GM12892 (cell line): ENCODE data around the gene PVALB.
"Not testable (repeated sequence)": the region's sequence is repeated elsewhere in the genome, so short reads cannot be mapped to it uniquely, and the experiment has no call there.

Experiments
- DNase-seq: peaks from one replicate; pipeline ENCODE4 v3.0.0; 2011; ENCODE audit not compliant: insufficient read length
- FAIRE-seq: peaks from 2 replicates; lab custom pipeline; 2011; peaks lifted over from hg19 to GRCh38; lab: Jason Lieb, UNC
- POLR2A ChIP-seq: IDR thresholded peaks from 2 replicates; pipeline ENCODE4 v1.6.1; 2011; ENCODE audit warnings: low read depth, low read length, control low read depth
- POLR2AphosphoS5 ChIP-seq: IDR thresholded peaks from 2 replicates; pipeline ENCODE4 v1.6.1; 2011; ENCODE audit warnings: low read depth, low read length, control low read depth
- TAF1 ChIP-seq: IDR thresholded peaks from 2 replicates; pipeline ENCODE4 v1.6.1; 2011; ENCODE audit warnings: low read depth, mild to moderate bottlenecking, control low read depth, low read length, borderline replicate concordance

The PVALB gene

DNA sequence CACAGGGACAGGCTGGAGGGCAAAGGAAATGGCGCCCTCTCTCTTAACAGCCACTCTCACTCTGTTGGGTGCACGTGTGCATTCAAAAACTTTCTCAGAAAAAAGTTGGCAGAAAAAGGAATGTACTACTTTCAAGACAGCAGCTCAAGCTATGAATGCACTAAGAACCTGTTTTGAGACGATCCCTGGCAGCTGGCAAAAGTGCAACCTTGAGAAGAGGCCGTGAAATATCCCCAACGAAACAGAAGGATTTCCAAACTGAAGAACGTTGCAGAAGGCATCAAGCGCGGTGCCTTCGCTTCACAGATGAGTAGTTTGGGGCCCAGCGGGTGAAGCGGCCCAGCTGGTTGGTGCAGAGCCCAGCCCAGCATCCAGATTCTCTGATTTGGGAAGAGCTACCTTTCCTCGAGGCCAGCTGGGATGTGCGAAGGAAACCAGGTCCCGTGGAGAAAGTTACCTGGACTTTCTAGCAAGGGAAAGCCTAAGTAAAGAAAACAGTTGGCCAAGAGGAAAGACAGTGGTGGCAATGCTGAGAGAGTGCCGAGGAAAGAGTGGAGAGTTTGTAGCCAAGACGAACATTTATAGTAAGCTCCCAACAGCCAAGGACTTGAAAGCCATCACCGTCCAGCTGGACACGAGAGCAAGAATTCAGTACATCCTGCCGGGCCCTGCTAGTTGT, 57.2 kb downstream of the PVALB start:
- FAIRE-seq (no peak), DNase-seq (no peak)
- TF ChIP-seq POLR2A, result no peak
- no peak for TF ChIP-seq POLR2AphosphoS5
- no peak for TF ChIP-seq TAF1

DNA sequence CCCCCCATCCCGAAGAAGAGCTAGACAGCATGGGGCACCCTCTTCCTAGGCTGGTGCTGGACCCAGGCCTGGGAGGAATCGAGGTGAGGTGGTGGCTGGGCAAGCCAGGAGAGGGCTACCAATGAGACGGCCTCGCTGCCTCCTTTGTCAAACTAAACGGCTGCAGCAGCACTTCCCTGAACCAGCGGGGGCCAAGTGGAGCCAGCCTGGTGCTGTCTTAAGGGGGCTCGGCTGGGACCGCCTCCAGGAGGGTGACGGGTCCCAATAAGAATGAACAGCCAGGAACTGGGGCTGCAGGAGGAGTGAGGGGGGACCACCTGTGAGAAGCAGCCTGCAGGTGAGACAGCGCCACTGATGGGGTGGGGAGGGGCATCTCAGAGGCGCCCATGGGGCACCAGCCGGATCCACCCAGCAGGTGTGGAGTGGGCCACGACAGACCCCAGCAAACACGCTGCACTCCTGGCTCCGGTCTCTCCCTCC, 58.0 kb downstream of the PVALB start:
- no peak for TF ChIP-seq TAF1
- no peak for TF ChIP-seq POLR2AphosphoS5
- TF ChIP-seq POLR2A, result no peak
- FAIRE-seq, result no peak

DNA sequence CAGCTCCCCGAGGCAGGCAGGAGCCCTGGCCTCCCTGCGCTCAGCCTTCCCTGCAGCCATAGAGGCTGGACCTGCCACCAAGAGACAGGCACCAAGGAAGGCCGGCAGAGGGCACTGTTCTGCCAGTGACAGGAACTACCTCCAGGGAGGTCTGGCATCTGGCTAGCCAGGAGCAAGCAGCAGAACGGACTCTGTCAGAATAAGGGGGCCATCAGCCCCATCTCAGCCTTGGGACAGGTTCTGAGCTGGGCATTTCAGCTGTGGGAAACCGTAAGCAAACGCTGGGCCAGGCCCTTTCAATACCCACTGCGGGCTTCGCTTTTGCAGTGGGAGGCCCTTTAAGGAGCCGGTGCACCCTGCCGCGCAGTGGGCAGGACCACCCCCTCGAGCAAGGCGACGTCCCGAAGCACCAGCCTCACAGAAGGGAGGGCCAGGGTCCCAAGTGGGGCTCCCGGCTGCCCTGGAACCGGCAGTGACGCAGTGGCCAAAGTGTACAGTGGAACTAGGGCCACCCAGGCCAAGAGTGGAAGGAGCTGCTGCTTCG, 59.1 kb downstream of the PVALB start:
- peak; percentile 83 for FAIRE-seq
- peak; percentile 76 for DNase-seq
- TF ChIP-seq POLR2AphosphoS5 (no peak), POLR2A (no peak), TAF1 (no peak)

More for the DNA sequence above, 58.0 kb downstream of the PVALB start:
- DNase-seq, result no peak

DNA sequence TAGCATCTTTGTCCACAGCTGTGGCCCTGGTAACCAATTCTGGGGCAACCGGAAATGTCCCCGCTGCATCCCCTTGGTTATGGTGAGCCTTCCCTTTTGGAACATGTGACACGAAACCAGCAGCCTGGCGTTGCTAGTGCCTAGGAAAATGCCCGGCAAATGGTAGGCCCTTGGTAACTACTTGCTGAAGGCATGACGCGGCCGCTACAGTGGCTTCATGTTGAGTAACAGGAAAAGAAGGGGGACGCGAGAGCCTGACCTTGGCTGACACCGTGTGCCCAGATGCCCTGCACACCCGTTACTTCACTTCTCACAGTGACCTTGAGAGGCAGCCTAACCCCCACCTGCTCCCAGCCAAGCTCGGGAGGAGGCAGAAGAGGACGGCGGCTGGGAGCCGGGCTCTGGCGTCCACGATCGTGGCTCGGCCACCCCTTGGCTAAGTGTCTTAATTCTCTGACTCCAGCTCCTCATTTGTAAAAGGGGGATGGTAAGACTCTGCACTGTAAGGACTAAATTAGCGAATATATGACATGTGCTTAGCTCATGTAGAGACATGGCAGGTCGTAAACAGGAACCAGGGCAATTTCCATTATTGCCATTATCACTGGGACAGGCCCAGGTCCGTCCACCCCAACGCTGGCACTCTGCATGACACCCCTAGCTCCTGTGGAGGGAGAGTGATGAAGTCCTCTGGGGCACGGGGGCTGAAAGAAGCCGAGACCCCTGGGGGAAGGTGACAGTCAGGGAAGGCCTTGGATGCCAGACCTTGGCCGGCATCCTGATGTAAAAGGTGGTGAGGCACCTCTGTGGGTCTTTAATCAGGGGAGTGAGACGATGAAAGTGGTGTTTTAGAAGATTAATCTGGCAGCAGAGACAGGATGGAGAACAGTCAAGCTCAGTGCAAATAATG, 59.8 kb downstream of the PVALB start:
- no peak for DNase-seq
- TF ChIP-seq POLR2A (no peak), TAF1 (no peak), POLR2AphosphoS5 (no peak)
- FAIRE-seq, result no peak

DNA sequence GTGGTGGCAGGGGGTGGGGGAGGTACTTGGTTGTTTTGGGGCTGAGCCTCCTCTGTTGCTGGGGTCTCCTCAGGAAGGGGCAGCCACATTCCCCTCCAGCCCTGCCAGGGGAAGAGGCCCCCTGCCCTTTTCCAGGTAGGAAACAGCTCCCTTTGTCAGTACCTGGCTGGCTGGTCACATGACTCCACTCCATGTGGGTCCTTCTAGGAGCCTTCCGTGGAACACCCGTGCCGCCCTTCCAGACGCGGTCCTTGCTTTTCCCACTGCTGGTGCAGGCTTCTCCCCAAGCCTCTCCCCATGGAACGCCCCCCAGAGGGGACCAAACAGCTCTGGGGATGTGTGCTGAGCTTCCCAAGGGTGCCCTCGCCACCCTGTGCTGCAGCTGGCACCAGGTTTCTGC, 60.8 kb downstream of the PVALB start:
- no peak for TF ChIP-seq TAF1
- TF ChIP-seq POLR2A, result no peak
- TF ChIP-seq POLR2AphosphoS5, result no peak
- DNase-seq (no peak), FAIRE-seq (no peak)

DNA sequence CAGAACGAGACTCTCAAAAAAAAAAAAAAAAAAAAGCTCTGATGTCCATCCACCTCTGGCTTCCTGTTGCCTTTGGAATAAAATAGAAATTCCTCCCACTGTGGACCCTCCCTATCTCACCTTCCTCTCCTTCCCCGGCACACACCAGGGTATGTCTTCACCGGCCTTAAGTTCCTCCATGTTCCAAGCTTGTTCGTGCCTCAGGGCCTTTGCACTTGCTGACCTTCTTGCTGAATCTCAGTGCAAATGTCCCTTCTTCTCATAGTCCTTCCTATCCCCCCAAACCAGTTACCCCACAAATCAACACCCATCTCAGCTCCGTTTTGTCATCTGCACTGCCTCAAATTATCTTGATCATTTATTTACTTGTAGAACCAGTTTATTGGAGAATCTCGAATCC, 61.5 kb downstream of the PVALB start:
- TF ChIP-seq TAF1 (no peak), POLR2A (no peak), POLR2AphosphoS5 (no peak)
- no peak for DNase-seq
- FAIRE-seq, result no peak

DNA sequence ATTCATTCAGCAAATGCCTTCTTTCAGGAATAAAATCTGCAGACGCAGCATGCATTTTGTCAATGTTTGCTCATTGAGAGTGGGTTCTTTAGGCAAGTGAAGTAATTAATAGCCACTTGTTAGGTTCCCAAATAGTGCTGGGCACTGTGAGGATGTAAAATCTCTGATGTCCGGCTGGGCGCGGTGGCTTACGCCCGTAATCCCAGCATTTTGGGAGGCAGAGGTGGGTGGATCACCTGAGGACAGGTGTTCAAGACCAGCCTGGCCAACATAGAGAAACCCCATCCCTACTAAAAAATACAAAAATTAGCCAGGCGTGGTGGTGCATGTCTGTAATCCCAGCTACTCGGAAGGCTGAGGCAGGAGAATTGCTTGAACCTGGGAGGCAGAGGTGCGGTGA, 62.0 kb downstream of the PVALB start:
- not testable (repeated sequence) for FAIRE-seq, DNase-seq

DNA sequence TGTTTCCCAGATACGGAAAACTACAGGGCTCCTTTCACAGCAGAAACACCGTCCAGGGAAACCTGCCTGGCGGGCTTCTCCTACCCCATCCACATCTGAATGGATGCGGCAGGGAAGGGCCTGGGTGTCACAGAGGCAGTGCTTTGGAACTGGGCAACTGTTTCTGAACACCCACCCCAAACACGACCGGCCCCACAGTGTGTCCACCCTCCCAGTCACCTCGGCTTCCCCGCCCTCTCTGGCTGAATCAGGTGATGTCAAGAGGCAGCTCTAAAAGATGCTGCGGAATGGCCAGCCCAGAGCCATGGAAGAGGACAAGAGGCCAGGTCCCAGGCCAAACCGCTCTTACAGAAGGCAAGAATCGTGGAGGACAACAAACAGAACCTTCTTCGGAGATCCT, 62.9 kb downstream of the PVALB start:
- DNase-seq, result no peak
- no peak for TF ChIP-seq POLR2AphosphoS5
- TF ChIP-seq POLR2A, result no peak
- no peak for TF ChIP-seq TAF1
- FAIRE-seq, result no peak

DNA sequence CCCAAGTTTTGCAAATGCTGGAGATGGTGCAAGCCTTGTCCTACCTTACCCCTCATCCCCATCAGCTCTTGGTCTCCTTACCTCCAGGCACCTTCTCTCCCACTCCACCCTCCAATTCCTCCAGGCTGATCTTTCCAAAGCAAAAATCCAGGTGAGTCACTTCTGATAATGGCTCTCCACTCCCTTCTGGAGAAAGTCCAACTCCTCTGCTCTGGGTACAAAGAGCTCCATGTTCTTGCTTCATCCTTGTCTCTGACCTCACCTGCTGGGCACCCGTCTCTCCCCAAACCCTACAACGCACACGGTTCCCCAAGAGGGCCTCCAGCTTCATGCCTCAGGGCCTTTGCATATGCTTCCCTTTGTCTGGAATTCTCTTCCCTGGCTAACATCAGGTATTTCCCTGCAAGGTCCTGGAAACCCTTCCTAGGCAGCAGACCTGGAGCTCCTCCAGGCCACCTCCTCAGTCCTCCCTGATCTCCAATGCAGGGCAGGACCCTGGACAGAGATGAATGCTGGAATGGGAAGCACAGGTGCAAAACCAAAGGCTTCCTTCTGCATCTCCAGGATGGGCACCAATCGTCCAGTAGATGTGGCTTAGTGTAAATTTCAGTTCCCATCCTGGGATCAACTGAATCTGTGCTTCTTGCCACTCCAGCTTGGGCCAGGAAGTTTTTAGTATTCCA, 63.6 kb downstream of the PVALB start:
- TF ChIP-seq TAF1, result no peak
- TF ChIP-seq POLR2A, result no peak
- no peak for TF ChIP-seq POLR2AphosphoS5
- DNase-seq, result no peak
- FAIRE-seq, result no peak
